Subcutaneous abdominal adipose tissue (tissue), 5 donors: Measurements from ENCODE around the gene CDY1B.
"Not testable (repeated sequence)": the region's sequence is repeated elsewhere in the genome, so short reads cannot be mapped to it uniquely, and the experiment has no call there.

Source experiments
- H3K27ac ChIP-seq: one replicate; pipeline ENCODE4 v1.7.0; 2013; ENCODE audit warnings: low read depth, mild to moderate bottlenecking, inconsistent platforms, low read length, moderate library complexity
- H3K27me3 ChIP-seq, 5 donors: one replicate each; pipeline ENCODE4 v1.7.0; 2013; ENCODE audit warnings: low read length in 5 of 5, inconsistent platforms in 1 of 5; ENCODE audit not compliant: control insufficient read depth in 5 of 5, insufficient read depth in 4 of 5
- H3K36me3 ChIP-seq, 5 donors: one replicate each; pipeline ENCODE4 v1.7.0; 2013; ENCODE audit warnings: low read length in 5 of 5; ENCODE audit not compliant: control insufficient read depth in 5 of 5, insufficient read depth in 5 of 5
- H3K4me1 ChIP-seq, 5 donors: one replicate each; pipeline ENCODE4 v1.7.0; 2013; ENCODE audit warnings: low read length in 5 of 5, mild to moderate bottlenecking in 3 of 5, moderate library complexity in 1 of 5; ENCODE audit not compliant: control insufficient read depth in 5 of 5, insufficient read depth in 5 of 5
- H3K4me3 ChIP-seq, 5 donors: one replicate each; pipeline ENCODE4 v1.7.0; 2013; ENCODE audit warnings: low read length in 5 of 5, low read depth in 1 of 5
- H3K9ac ChIP-seq, 5 donors: one replicate each; pipeline ENCODE4 v1.7.0; 2013; ENCODE audit warnings: low read length in 5 of 5, mild to moderate bottlenecking in 4 of 5, moderate library complexity in 3 of 5
- H3K9me3 ChIP-seq, 5 donors: one replicate each; pipeline ENCODE4 v1.7.0; 2013; ENCODE audit warnings: low read length in 5 of 5; ENCODE audit not compliant: control insufficient read depth in 5 of 5
- donor health status: healthy.
- donor health status: healthy.
- donor health status: healthy.
- donor health status: healthy.
- donor health status: healthy.

CDY1B gene

GRCh38 chrY:24047919-24048318 is at the start of gene CDY1B:
TSS of gene CDY1B (minus strand) at chrY:24048019. CDS start at chrY:24047688, 331 bp downstream.
- not testable (repeated sequence) for H3K27ac ChIP-seq

DNA sequence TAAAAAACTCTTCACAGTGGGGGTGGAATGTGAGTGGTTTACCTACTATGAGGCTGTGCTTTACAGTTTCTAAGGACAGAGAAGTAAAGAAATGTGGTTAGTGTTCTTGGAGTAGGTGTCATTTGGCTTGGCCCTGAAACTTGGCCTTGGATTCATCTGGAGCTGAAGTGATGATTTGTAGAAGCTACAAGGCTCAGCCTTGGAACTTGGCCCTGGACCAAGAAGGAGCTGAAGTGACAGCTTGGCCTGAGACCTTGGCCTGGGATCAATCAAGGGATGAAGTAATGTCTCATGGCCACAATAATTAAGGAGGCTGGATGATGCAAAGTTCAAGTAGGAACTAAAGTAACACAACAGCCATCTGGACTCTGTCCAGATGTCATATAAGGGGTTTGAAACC is 1.7 kb upstream of the CDY1B start:
- not testable (repeated sequence) for H3K27me3 ChIP-seq, H3K36me3 ChIP-seq, H3K9me3 ChIP-seq, H3K4me3 ChIP-seq, H3K27ac ChIP-seq, H3K9ac ChIP-seq, H3K4me1 ChIP-seq

More at GRCh38 chrY:24047919-24048318, at the start of gene CDY1B:
- not testable (repeated sequence) for H3K4me1 ChIP-seq, H3K9me3 ChIP-seq, H3K4me3 ChIP-seq, H3K36me3 ChIP-seq, H3K27me3 ChIP-seq, H3K9ac ChIP-seq

GRCh38 chrY:24043209-24043608 is 4.6 kb downstream of the CDY1B start:
- not testable (repeated sequence) for H3K9me3 ChIP-seq, H3K36me3 ChIP-seq, H3K27me3 ChIP-seq, H3K9ac ChIP-seq, H3K4me1 ChIP-seq, H3K27ac ChIP-seq, H3K4me3 ChIP-seq

DNA sequence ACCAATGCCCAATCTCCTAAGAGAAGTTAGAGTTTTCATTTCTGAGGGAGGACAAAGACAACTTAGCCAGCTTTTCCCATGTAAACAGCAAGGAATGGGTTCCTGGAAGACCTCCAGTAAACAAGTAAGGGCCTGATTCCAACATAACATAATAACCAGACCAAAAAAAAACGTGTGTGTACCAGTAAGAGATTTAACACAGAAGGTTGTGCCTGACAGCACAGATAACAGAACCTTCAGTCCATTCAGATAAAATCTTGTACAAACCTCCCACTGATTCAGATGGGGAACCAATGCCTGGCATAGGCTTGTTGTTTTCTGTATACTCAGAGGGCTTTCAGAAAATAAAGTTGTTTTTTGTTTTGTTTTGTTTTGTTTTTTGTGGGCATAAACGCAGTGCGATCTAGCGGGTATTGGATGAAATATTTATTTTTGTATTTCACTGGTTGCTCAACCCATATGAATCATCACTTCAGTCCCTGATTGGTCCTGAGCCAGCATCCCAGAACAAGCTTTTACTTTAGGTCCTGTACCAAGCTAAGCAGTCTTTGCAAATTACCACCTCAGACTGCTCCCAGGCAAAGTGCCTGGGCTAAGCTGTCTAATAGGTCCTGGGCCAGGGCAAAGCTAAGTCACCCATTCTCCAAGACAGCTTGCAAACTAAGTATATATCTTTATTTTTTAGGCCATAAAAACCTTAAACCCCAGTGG is 8.7 kb downstream of the CDY1B start:
- H3K27me3 ChIP-seq, H3K4me1 ChIP-seq, H3K9ac ChIP-seq, H3K36me3 ChIP-seq, H3K4me3 ChIP-seq, H3K27ac ChIP-seq, H3K9me3 ChIP-seq: not testable (repeated sequence)

DNA sequence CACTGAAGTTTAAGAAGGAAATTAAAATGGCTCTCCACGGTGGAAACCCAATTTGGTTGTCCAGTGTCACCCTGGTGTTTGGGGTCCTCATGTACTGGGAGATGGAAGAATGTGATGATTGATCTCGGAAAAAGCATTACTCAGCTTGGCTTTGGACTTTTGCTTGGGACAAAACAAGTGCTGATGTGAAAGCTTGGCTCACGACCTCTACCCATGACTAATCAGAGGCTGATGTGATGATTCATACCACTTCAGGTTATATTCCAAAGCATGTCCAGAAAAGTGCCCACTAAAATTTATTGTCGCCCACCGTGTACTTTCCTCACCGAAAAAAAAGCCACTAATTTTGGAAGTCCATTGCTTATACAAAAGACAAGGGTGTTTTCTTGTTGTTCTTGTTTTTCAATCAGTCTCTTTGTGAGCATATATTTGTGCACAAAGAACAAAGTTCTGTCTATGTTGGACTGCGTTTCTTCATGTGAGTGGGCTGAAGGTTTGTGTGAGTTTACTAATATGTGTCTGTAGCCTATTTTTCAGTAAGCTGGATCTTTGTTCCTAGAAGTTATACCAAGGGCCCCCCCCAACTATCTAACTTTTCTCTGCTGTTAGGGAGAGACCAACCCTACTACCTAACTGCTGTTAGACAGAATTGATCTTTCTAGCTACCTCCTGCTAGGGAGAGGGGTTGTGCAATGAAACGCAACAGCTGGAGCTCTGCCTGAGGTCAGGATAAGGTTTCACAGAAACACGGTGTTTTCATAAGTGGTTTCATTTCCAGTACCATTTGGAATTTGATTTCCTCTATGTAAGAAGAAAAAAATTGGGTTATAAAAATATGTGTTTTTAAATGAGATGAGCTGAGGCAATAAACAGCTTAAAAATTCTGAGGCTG is 21.4 kb downstream of the CDY1B start:
- H3K4me3 ChIP-seq, H3K4me1 ChIP-seq, H3K27ac ChIP-seq, H3K9me3 ChIP-seq, H3K36me3 ChIP-seq, H3K9ac ChIP-seq, H3K27me3 ChIP-seq: not testable (repeated sequence)
